Endothelial cell (in vitro differentiated cells): ENCODE results near the gene GJA4. TPM values are rescaled to one million over a fixed set of nuclear protein-coding genes. Genes with fewer than 3 reads are reported as not detected.

Experiments
- DNase-seq: peaks from one replicate; pipeline ENCODE4 v3.0.0; 2021; ENCODE audit warnings: low spot score
- H3K27ac Mint-ChIP-seq: one replicate; pipeline ENCODE4 v1.8.0; 2021; ENCODE audit warnings: mixed read lengths, inconsistent platforms; ENCODE audit not compliant: unreplicated experiment
- H3K27me3 Mint-ChIP-seq: one replicate; pipeline ENCODE4 v1.8.0; 2021; ENCODE audit warnings: mild to moderate bottlenecking, moderate library complexity, mixed read lengths, inconsistent platforms; ENCODE audit not compliant: unreplicated experiment
- H3K36me3 Mint-ChIP-seq: one replicate; pipeline ENCODE4 v1.8.0; 2021; ENCODE audit warnings: mild to moderate bottlenecking, low read depth, mixed read lengths, inconsistent platforms; ENCODE audit not compliant: unreplicated experiment
- H3K4me1 Mint-ChIP-seq: one replicate; pipeline ENCODE4 v1.8.0; 2021; ENCODE audit warnings: mild to moderate bottlenecking, mixed read lengths, inconsistent platforms; ENCODE audit not compliant: unreplicated experiment
- H3K4me3 Mint-ChIP-seq: one replicate; pipeline ENCODE4 v1.8.0; 2021; ENCODE audit warnings: mild to moderate bottlenecking, mixed read lengths, inconsistent platforms; ENCODE audit not compliant: unreplicated experiment
- H3K9me3 Mint-ChIP-seq: one replicate; pipeline ENCODE4 v1.8.0; 2021; ENCODE audit warnings: mixed read lengths, inconsistent platforms; ENCODE audit not compliant: unreplicated experiment
- CTCF ChIP-seq: fragments of 200-600 bp; sonication (generic); IDR thresholded peaks from one replicate; pipeline ENCODE4 v1.5.0; 2021; ENCODE audit warnings: antibody characterized with exemption; ENCODE audit not compliant: unreplicated experiment
- total RNA-seq: library from RNA; stranded (reverse); fragmentation: NEBNext Ultra II Directional; extraction: Animal tissue kit (Norgen Biotek cat#: 25700); gene quantifications from one replicate; pipeline ENCODE4 v1.2.1, GENCODE V29; 2021; ENCODE audit not compliant: unreplicated experiment

GJA4 gene
- total RNA-seq, 1 donor from 2014 or later: 347 TPM

GRCh38 chr1:34759503-34760357 is 33.1 kb upstream of the GJA4 start, which contains the start of gene GJB4:
GJB4 (plus strand) TSS chr1:34759740; CDS start chr1:34761255, 1,515 bp downstream.
- H3K27ac Mint-ChIP-seq: no peak within 1 kb of the TSS
- H3K27me3 Mint-ChIP-seq: peaks cover 2% of the 10 kb centered on the region
- no peaks in the 10 kb centered on the region for H3K9me3 Mint-ChIP-seq
- H3K36me3 Mint-ChIP-seq: no peaks in the 10 kb centered on the region
- H3K4me3 Mint-ChIP-seq: no peak within 1 kb of the TSS
- H3K4me1 Mint-ChIP-seq: no peaks in the 10 kb centered on the region
- no peak for DNase-seq
- no peak for TF ChIP-seq CTCF

- H3K27ac Mint-ChIP-seq: no peak overlapping the region
- peaks cover 2% of the 10 kb centered on the region for H3K27me3 Mint-ChIP-seq
- DNase-seq: no peak
- no peaks in the 10 kb centered on the region for H3K4me1 Mint-ChIP-seq
- no peaks in the 10 kb centered on the region for H3K9me3 Mint-ChIP-seq
- H3K4me3 Mint-ChIP-seq: no peak overlapping the region
- H3K36me3 Mint-ChIP-seq: no peaks in the 10 kb centered on the region
- no peak for TF ChIP-seq CTCF
Measured at GRCh38 chr1:34761176-34761761, 31.5 kb upstream of the GJA4 start.

GRCh38 chr1:34761776-34762307 is 31.0 kb upstream of the GJA4 start:
- TF ChIP-seq CTCF: no peak
- H3K27ac Mint-ChIP-seq: no peak overlapping the region
- H3K9me3 Mint-ChIP-seq: no peaks in the 10 kb centered on the region
- no peak for DNase-seq
- H3K36me3 Mint-ChIP-seq: no peaks in the 10 kb centered on the region
- no peak overlapping the region for H3K4me3 Mint-ChIP-seq
- H3K27me3 Mint-ChIP-seq: peaks cover 2% of the 10 kb centered on the region
- no peaks in the 10 kb centered on the region for H3K4me1 Mint-ChIP-seq

- Mint-ChIP-seq H3K27me3 (peaks cover 2% of the 10 kb centered on the region), H3K4me3 (no peak overlapping the region), H3K9me3 (no peaks in the 10 kb centered on the region), H3K4me1 (no peaks in the 10 kb centered on the region), H3K36me3 (no peaks in the 10 kb centered on the region), H3K27ac (no peak overlapping the region)
- no peak for DNase-seq
- TF ChIP-seq CTCF: no peak
Measured at GRCh38 chr1:34762474-34763141, 30.2 kb upstream of the GJA4 start.
